Epidermal melanocyte (primary cell): ENCODE data around the gene MYG1.

ENCODE experiments used
- DNase-seq: peaks from one replicate; pipeline ENCODE4 v3.0.0; 2011; ENCODE audit warnings: low spot score; ENCODE audit not compliant: insufficient read length

Gene MYG1, protein sequence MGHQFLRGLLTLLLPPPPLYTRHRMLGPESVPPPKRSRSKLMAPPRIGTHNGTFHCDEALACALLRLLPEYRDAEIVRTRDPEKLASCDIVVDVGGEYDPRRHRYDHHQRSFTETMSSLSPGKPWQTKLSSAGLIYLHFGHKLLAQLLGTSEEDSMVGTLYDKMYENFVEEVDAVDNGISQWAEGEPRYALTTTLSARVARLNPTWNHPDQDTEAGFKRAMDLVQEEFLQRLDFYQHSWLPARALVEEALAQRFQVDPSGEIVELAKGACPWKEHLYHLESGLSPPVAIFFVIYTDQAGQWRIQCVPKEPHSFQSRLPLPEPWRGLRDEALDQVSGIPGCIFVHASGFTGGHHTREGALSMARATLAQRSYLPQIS

GRCh38 chr12:53299454-53300180 is at the start of gene MYG1:
Gene MYG1, plus strand, starts transcription at chr12:53299695. Its CDS starts 43 bp downstream, at chr12:53299738.
- peak; percentile 87 for DNase-seq

GRCh38 chr12:53251477-53252348 is 47.8 kb upstream of the MYG1 start:
- peak; percentile 94 for DNase-seq

DNA sequence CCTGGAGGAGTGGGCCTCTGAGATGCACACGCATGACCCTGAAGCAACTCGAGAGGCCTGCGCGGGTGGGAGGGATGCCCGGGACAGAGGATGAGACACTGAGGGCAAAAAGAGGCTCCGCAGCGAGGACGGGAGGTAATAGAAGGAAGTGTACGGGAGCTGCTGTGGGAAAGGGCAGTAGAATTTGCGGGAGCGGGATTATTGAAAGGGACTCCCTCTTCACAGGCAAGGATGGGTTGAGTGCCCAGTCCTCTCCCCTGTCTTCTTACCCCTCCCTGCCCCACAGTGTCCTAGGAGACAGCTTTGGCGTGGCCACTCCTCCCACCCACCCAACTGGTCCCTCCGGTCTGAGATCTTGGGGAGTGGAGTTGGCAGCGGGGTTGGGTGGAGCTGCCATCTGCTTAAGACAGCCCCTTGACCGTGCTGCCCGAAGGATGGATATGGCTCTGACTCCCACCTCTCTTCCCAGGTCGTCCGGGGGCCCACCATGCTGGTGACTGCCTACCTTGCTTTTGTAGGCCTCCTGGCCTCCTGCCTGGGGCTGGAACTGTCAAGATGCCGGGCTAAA is 47.1 kb upstream of the MYG1 start:
- DNase-seq = no peak

- no peak for DNase-seq
Measured at GRCh38 chr12:53253298-53253697, 46.2 kb upstream of the MYG1 start.

GRCh38 chr12:53254816-53255545 is 44.5 kb upstream of the MYG1 start:
- DNase-seq = no peak

DNA sequence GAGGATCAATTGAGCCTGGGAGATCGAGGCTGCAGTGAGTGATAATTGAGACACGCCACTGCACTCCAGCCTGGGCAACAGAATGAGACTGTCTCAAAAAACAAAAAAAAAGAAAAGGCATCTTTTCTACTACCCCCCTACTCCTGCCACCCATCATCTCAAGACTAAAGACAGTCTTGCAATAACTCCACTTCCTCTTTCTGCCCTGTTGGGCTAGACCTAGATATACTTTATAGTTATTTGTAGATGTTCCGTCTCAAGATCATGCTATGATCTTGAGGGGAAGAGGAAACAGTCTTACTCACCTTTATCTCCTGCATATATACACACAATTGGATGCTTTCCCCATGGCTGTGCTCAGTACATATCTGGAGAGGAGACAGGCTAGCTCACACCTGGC is 43.5 kb upstream of the MYG1 start:
- no peak for DNase-seq

GRCh38 chr12:53258541-53259539 is 40.7 kb upstream of the MYG1 start:
- DNase-seq = no peak

GRCh38 chr12:53259891-53260290 is 39.6 kb upstream of the MYG1 start:
- no peak for DNase-seq

- DNase-seq = no peak
Measured at GRCh38 chr12:53265783-53266182, 33.7 kb upstream of the MYG1 start.

- no peak for DNase-seq
Measured at GRCh38 chr12:53267306-53267998, 32.0 kb upstream of the MYG1 start.

- DNase-seq = peak; percentile 56
Measured at GRCh38 chr12:53267999-53268629, 31.4 kb upstream of the MYG1 start, which contains the start of gene ESPL1. Gene ESPL1, plus strand, starts transcription at chr12:53268299. Its CDS starts 468 bp downstream, at chr12:53268767.

DNA sequence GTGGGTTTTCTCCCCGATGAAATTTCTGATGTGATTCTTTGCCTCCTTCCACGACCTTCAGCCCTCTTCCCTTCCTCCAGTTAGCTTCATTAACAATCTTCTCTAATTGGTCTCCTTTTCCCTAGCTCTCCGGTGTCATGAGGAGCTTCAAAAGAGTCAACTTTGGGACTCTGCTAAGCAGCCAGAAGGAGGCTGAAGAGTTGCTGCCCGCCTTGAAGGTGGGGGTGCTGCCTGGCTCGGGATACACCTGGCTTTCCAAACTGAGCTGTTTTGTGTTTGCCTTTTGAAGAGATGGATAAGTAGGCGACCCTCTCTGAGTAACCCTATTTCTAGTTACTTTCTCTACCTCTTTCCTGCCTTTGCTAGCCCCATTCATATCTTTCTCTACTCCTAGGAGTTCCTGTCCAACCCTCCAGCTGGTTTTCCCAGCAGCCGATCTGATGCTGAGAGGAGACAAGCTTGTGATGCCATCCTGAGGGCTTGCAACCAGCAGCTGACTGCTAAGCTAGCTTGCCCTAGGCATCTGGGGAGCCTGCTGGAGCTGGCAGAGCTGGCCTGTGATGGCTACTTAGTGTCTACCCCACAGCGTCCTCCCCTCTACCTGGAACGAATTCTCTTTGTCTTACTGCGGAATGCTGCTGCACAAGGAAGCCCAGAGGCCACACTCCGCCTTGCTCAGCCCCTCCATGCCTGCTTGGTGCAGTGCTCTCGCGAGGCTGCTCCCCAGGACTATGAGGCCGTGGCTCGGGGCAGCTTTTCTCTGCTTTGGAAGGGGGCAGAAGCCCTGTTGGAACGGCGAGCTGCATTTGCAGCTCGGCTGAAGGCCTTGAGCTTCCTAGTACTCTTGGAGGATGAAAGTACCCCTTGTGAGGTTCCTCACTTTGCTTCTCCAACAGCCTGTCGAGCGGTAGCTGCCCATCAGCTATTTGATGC is 30.6 kb upstream of the MYG1 start:
- DNase-seq = peak; percentile 87

DNA sequence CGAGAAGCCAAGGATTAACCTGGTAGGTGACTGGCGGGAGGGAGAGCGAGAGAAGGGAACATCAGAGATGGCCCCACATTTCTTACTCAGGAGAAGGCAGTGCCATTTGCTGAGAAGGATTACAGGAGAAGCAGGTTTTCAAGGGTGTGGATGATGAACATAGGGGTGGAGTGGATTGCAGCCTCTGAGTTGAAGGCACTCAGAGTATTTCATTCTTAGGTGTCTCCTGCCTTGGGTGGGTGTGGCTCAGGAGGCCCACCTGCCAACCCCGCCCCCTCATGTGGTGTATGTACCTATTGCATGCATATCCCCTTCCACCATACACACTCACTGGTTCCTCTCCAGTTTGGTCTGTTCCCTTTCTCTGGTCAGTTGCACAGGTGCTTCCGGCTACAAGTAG is 25.1 kb upstream of the MYG1 start:
- DNase-seq = no peak

- DNase-seq = no peak
Measured at GRCh38 chr12:53276511-53276910, 23.0 kb upstream of the MYG1 start.

GRCh38 chr12:53277981-53278380 is 21.5 kb upstream of the MYG1 start:
- no peak for DNase-seq

- no peak for DNase-seq
Measured at GRCh38 chr12:53279283-53279869, 20.1 kb upstream of the MYG1 start.
